ENCODE data around the gene TMEM134. TPM values are rescaled to one million over a fixed set of nuclear protein-coding genes. Genes with fewer than 3 reads are reported as not detected.

Gene TMEM134
- total RNA-seq, 1 experiment from 2014 or later: 52.2 TPM

- no peaks in the 10 kb centered on the region for H3K9me3 ChIP-seq
- H3K27me3 ChIP-seq (replicated peaks; ENCODE audit: control insufficient read depth, insufficient read depth, low read length): no peaks in the 10 kb centered on the region
- TF ChIP-seq, protein P1, sequence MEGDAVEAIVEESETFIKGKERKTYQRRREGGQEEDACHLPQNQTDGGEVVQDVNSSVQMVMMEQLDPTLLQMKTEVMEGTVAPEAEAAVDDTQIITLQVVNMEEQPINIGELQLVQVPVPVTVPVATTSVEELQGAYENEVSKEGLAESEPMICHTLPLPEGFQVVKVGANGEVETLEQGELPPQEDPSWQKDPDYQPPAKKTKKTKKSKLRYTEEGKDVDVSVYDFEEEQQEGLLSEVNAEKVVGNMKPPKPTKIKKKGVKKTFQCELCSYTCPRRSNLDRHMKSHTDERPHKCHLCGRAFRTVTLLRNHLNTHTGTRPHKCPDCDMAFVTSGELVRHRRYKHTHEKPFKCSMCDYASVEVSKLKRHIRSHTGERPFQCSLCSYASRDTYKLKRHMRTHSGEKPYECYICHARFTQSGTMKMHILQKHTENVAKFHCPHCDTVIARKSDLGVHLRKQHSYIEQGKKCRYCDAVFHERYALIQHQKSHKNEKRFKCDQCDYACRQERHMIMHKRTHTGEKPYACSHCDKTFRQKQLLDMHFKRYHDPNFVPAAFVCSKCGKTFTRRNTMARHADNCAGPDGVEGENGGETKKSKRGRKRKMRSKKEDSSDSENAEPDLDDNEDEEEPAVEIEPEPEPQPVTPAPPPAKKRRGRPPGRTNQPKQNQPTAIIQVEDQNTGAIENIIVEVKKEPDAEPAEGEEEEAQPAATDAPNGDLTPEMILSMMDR (IDR thresholded peaks at IDR 0.05; ENCODE audit: insufficient read depth in 1 of 2, low read depth in 1 of 2, low read length in 1 of 2, severe bottlenecking in 1 of 2, unreplicated experiment in 1 of 2): no peak
- H3K4me3 ChIP-seq (ENCODE audit: low read depth, low read length): no peak within 1 kb of the TSS
- intact Hi-C loops (cut with micrococcal nuclease; ENCODE audit: unreplicated experiment): no loop called here
- no peaks in the 10 kb centered on the region for H3K4me1 ChIP-seq
- no peaks in the 10 kb centered on the region for H3K36me3 Mint-ChIP-seq (ENCODE audit: insufficient read depth, unreplicated experiment)
- no peaks in the 10 kb centered on the region for H3K4me1 Mint-ChIP-seq (ENCODE audit: low read depth, unreplicated experiment)
- DNase-seq: no peak
- BruUV-seq (replicated peaks): no TSS peak
- H3K9me3 Mint-ChIP-seq (ENCODE audit: unreplicated experiment): no peaks in the 10 kb centered on the region
- H3K36me3 ChIP-seq (ENCODE audit: control insufficient read depth, insufficient read depth, low read length): no peaks in the 10 kb centered on the region
- CTCF ChIA-PET: interaction anchor here (1.1 kb wide), 1 partner anchor 51 kb away, joined by 3 read pairs; the partner anchor contains the start of gene PPP1CA
- H3K27me3 Mint-ChIP-seq (ENCODE audit: insufficient read depth, unreplicated experiment): no peaks in the 10 kb centered on the region
- no peak within 1 kb of the TSS for H3K27ac Mint-ChIP-seq (ENCODE audit: unreplicated experiment)
- POLR2A ChIA-PET: no interaction called here
- H3K4me3 Mint-ChIP-seq (ENCODE audit: unreplicated experiment): no peak within 1 kb of the TSS
These were observed 16.7 kb downstream of the TMEM134 start, which contains the start of gene GPR152 for GRCh38 chr11:67452141-67452952. TSS of gene GPR152 (minus strand) at chr11:67452729. CDS start at chr11:67452724, 5 bp downstream.

- Mint-ChIP-seq H3K27ac (ENCODE audit: unreplicated experiment) (no peak overlapping the region), H3K4me3 (ENCODE audit: unreplicated experiment) (no peak overlapping the region), H3K4me1 (ENCODE audit: low read depth, unreplicated experiment) (no peaks in the 10 kb centered on the region), H3K9me3 (ENCODE audit: unreplicated experiment) (no peaks in the 10 kb centered on the region), H3K36me3 (ENCODE audit: insufficient read depth, unreplicated experiment) (no peaks in the 10 kb centered on the region), H3K27me3 (ENCODE audit: insufficient read depth, unreplicated experiment) (no peaks in the 10 kb centered on the region)
- ChIA-PET CTCF (interaction anchor here (0.5 to 1.1 kb wide), 2 partner anchors 50 to 569 kb away, joined by 3 to 5 read pairs; partner anchors contain the start of gene PPP1CA), POLR2A (no interaction called here)
- Histone ChIP-seq H3K36me3 (ENCODE audit: control insufficient read depth, insufficient read depth, low read length) (no peaks in the 10 kb centered on the region), H3K4me3 (ENCODE audit: low read depth, low read length) (no peak overlapping the region), H3K27me3 (replicated peaks; ENCODE audit: control insufficient read depth, insufficient read depth, low read length) (no peaks in the 10 kb centered on the region), H3K4me1 (no peaks in the 10 kb centered on the region), H3K9me3 (no peaks in the 10 kb centered on the region)
- TF ChIP-seq, protein P1 (IDR thresholded peaks at IDR 0.05; ENCODE audit: insufficient read depth in 1 of 2, low read depth in 1 of 2, low read length in 1 of 2, severe bottlenecking in 1 of 2, unreplicated experiment in 1 of 2): no peak
- DNase-seq: peak in 1 of 2 experiments; percentile 47
- intact Hi-C loops (cut with micrococcal nuclease; ENCODE audit: unreplicated experiment): no loop called here
- no TSS peak for BruUV-seq (replicated peaks)
These were observed 17.4 kb downstream of the TMEM134 start for GRCh38 chr11:67451658-67451976.

DNA sequence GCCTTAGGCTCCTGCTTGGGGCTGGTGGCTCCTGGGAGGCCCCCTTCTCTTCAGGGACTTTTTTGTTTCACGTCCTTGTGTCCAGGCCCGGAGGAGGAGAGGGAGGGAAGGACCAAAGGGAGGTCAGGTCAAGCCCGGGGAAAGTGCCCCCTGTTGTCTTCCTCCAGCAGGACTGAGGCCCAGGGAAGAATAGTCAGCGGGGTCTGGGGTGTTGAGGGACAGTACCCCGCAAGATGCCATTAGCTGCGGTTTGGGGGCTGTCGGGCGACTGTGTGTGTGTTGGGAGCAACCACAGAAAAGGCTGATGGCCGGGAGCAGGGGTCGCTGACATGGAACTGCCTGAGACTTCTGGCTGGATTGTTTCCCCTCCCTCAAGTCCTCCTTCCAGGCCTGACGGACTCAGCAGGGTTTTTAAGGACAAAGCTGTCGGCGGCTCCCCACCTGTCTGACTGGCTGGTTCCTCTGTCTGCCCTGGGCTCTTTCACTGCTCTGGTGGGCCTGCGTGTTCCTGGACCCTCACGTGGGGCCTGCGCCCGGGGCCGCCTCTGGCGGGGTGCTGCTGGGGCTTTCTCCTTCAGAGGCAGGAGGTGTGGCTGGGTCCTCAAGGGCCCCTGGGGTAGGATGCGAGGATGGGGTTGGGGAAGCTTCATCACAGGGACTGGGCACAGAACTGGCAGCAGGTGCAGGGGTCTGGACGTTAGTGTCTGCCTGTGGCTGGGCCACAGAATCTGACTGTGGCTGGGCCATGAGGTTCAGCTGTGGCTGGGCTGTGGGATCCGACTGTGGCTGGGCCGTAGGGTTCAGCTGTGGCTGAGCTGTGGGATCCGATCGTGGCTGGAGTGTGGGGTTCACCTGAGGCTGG is 18.0 kb downstream of the TMEM134 start:
- CTCF ChIA-PET: interaction anchor here (0.5 to 1.1 kb wide), 3 partner anchors 50 to 569 kb away, joined by 3 to 5 read pairs (median 3); partner anchors contain the start of gene PPP1CA
- H3K36me3 Mint-ChIP-seq (ENCODE audit: insufficient read depth, unreplicated experiment): no peaks in the 10 kb centered on the region
- TF ChIP-seq, protein P1 (IDR thresholded peaks at IDR 0.05; ENCODE audit: insufficient read depth in 1 of 2, low read depth in 1 of 2, low read length in 1 of 2, severe bottlenecking in 1 of 2, unreplicated experiment in 1 of 2): no peak
- no peaks in the 10 kb centered on the region for H3K36me3 ChIP-seq (ENCODE audit: control insufficient read depth, insufficient read depth, low read length)
- H3K4me3 Mint-ChIP-seq (ENCODE audit: unreplicated experiment): no peak overlapping the region
- no peaks in the 10 kb centered on the region for H3K27me3 Mint-ChIP-seq (ENCODE audit: insufficient read depth, unreplicated experiment)
- H3K9me3 Mint-ChIP-seq (ENCODE audit: unreplicated experiment): no peaks in the 10 kb centered on the region
- no peak overlapping the region for H3K27ac Mint-ChIP-seq (ENCODE audit: unreplicated experiment)
- no peaks in the 10 kb centered on the region for H3K27me3 ChIP-seq (replicated peaks; ENCODE audit: control insufficient read depth, insufficient read depth, low read length)
- POLR2A ChIA-PET: no interaction called here
- no peak for DNase-seq
- no peak overlapping the region for H3K4me3 ChIP-seq (ENCODE audit: low read depth, low read length)
- intact Hi-C loops (cut with micrococcal nuclease; ENCODE audit: unreplicated experiment): no loop called here
- H3K4me1 ChIP-seq: no peaks in the 10 kb centered on the region
- no peaks in the 10 kb centered on the region for H3K9me3 ChIP-seq
- BruUV-seq (replicated peaks): no TSS peak
- H3K4me1 Mint-ChIP-seq (ENCODE audit: low read depth, unreplicated experiment): no peaks in the 10 kb centered on the region

Data from Caco-2 (cell line).